ENCODE data around the gene MYBPC2.

The MYBPC2 gene

GRCh38 chr19:50495020-50495531 is 62.4 kb downstream of the MYBPC2 start:
- H3K9ac ChIP-seq (ENCODE audit: low read length in 5 of 5), result no peak overlapping the region
- H3K4me1 ChIP-seq (ENCODE audit: control insufficient read depth in 5 of 5, insufficient read depth in 5 of 5, low read length in 5 of 5), result peaks cover 0 to 11% (median 0%) of the 10 kb centered on the region in 5 donors
- H3K27me3 ChIP-seq (ENCODE audit: control insufficient read depth in 5 of 5, insufficient read depth in 4 of 5, low read length in 5 of 5), result peaks cover 7 to 41% (median 18%) of the 10 kb centered on the region in 5 donors
- no peaks in the 10 kb centered on the region for H3K36me3 ChIP-seq (ENCODE audit: control insufficient read depth in 5 of 5, insufficient read depth in 5 of 5, low read length in 5 of 5)
- no peak overlapping the region for H3K27ac ChIP-seq (ENCODE audit: low read depth, low read length)
- H3K9me3 ChIP-seq (ENCODE audit: control insufficient read depth in 5 of 5, low read length in 5 of 5), result peaks cover 0 to 3% (median 0%) of the 10 kb centered on the region in 5 donors
- H3K4me3 ChIP-seq (ENCODE audit: low read depth in 1 of 5, low read length in 5 of 5), result no peak overlapping the region

- no peaks in the 10 kb centered on the region for H3K36me3 ChIP-seq (ENCODE audit: control insufficient read depth in 5 of 5, insufficient read depth in 5 of 5, low read length in 5 of 5)
- H3K4me1 ChIP-seq (ENCODE audit: control insufficient read depth in 5 of 5, insufficient read depth in 5 of 5, low read length in 5 of 5), result peaks cover 0 to 9% (median 0%) of the 10 kb centered on the region in 5 donors
- H3K9ac ChIP-seq (ENCODE audit: low read length in 5 of 5), result no peak overlapping the region
- H3K27me3 ChIP-seq (ENCODE audit: control insufficient read depth in 5 of 5, insufficient read depth in 4 of 5, low read length in 5 of 5), result peaks cover 5 to 33% (median 10%) of the 10 kb centered on the region in 5 donors
- no peaks in the 10 kb centered on the region for H3K9me3 ChIP-seq (ENCODE audit: control insufficient read depth in 5 of 5, low read length in 5 of 5)
- no peak overlapping the region for H3K27ac ChIP-seq (ENCODE audit: low read depth, low read length)
- no peak overlapping the region for H3K4me3 ChIP-seq (ENCODE audit: low read depth in 1 of 5, low read length in 5 of 5)
Observed at GRCh38 chr19:50496189-50497021, 63.7 kb downstream of the MYBPC2 start.

- Histone ChIP-seq H3K4me1 (ENCODE audit: control insufficient read depth in 5 of 5, insufficient read depth in 5 of 5, low read length in 5 of 5) (peaks cover 0 to 5% (median 0%) of the 10 kb centered on the region in 5 donors), H3K27ac (ENCODE audit: low read depth, low read length) (no peak overlapping the region), H3K9ac (ENCODE audit: low read length in 5 of 5) (no peak overlapping the region), H3K4me3 (ENCODE audit: low read depth in 1 of 5, low read length in 5 of 5) (no peak overlapping the region), H3K36me3 (ENCODE audit: control insufficient read depth in 5 of 5, insufficient read depth in 5 of 5, low read length in 5 of 5) (no peaks in the 10 kb centered on the region), H3K27me3 (ENCODE audit: control insufficient read depth in 5 of 5, insufficient read depth in 4 of 5, low read length in 5 of 5) (peaks cover 0 to 27% (median 7%) of the 10 kb centered on the region in 5 donors), H3K9me3 (ENCODE audit: control insufficient read depth in 5 of 5, low read length in 5 of 5) (no peaks in the 10 kb centered on the region)
Observed at GRCh38 chr19:50497022-50497405, 64.3 kb downstream of the MYBPC2 start.

- Histone ChIP-seq H3K4me1 (ENCODE audit: control insufficient read depth in 5 of 5, insufficient read depth in 5 of 5, low read length in 5 of 5) (no peaks in the 10 kb centered on the region), H3K9ac (ENCODE audit: low read length in 5 of 5) (no peak overlapping the region), H3K9me3 (ENCODE audit: control insufficient read depth in 5 of 5, low read length in 5 of 5) (no peaks in the 10 kb centered on the region), H3K36me3 (ENCODE audit: control insufficient read depth in 5 of 5, insufficient read depth in 5 of 5, low read length in 5 of 5) (no peaks in the 10 kb centered on the region), H3K27ac (ENCODE audit: low read depth, low read length) (no peak overlapping the region), H3K4me3 (ENCODE audit: low read depth in 1 of 5, low read length in 5 of 5) (no peak overlapping the region), H3K27me3 (ENCODE audit: control insufficient read depth in 5 of 5, insufficient read depth in 4 of 5, low read length in 5 of 5) (peaks cover 0 to 20% (median 4%) of the 10 kb centered on the region in 5 donors)
Observed at GRCh38 chr19:50498219-50499056, 65.7 kb downstream of the MYBPC2 start.

DNA sequence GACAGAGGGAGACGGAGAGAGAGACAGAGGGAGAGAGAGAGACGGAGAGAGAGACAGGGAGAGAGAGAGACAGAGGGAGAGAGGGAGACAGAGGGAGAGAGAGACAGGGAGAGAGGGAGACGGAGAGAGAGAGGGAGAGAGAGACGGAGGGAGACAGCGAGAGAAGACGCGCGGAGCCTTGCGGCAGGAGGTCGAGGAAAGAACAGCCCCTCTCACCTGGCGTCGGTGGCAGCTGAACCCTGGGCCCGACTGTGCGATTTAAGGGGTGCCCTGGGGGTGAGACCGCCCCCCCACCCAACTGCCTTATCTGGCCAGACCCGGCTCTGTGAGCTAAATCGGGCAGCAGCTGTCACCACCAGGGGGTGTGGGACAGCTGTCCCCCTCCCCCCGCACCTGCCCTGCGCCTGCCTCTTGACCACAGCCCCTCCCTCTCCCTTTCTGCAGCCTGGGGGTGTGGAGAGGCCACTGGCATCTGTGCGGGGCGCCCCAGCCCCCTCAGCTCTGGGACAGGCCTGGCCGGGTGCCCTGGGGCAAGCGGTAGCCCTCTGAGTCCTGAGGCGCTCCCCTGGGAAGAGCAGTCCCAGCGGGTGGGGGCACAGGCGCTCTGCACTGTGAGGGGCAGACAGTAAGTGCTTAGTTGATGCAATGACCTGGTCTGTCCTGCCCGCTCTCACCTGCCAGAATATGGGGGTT is 67.5 kb downstream of the MYBPC2 start:
- Histone ChIP-seq H3K4me3 (ENCODE audit: low read depth in 1 of 5, low read length in 5 of 5) (no peak overlapping the region), H3K9me3 (ENCODE audit: control insufficient read depth in 5 of 5, low read length in 5 of 5) (no peaks in the 10 kb centered on the region), H3K27ac (ENCODE audit: low read depth, low read length) (no peak overlapping the region), H3K27me3 (ENCODE audit: control insufficient read depth in 5 of 5, insufficient read depth in 4 of 5, low read length in 5 of 5) (peaks cover 0 to 15% (median 0%) of the 10 kb centered on the region in 5 donors), H3K4me1 (ENCODE audit: control insufficient read depth in 5 of 5, insufficient read depth in 5 of 5, low read length in 5 of 5) (no peaks in the 10 kb centered on the region), H3K9ac (ENCODE audit: low read length in 5 of 5) (no peak overlapping the region), H3K36me3 (ENCODE audit: control insufficient read depth in 5 of 5, insufficient read depth in 5 of 5, low read length in 5 of 5) (peaks cover 0 to under 1% (median 0%) of the 10 kb centered on the region in 5 donors)

- H3K9ac ChIP-seq (ENCODE audit: low read length in 5 of 5), result no peak overlapping the region
Observed at GRCh38 chr19:50500753-50501151, 68.1 kb downstream of the MYBPC2 start.

DNA sequence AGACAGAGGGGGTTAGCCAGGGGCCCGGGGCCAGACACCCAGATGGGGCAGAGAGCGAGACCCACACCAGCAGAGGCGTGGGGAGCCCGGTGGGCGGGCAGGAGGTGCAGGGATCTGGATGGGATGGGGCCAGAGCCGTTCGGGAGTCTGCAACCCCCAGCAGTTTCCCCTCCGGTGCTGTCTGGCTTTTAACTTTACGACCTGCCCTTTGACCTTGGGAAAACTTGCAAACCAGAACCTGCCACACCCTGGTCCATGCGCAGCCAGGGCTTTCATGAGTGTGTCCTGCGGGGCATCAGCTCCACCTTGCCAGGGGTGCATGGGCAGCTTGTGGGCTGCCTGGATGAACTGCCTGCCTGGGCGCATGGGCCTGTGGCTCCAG is 68.5 kb downstream of the MYBPC2 start:
- peaks cover 0 to 9% (median 0%) of the 10 kb centered on the region in 5 donors for H3K36me3 ChIP-seq (ENCODE audit: control insufficient read depth in 5 of 5, insufficient read depth in 5 of 5, low read length in 5 of 5)
- H3K4me1 ChIP-seq (ENCODE audit: control insufficient read depth in 5 of 5, insufficient read depth in 5 of 5, low read length in 5 of 5), result no peaks in the 10 kb centered on the region
- H3K27ac ChIP-seq (ENCODE audit: low read depth, low read length), result no peak overlapping the region
- peaks cover 0 to 11% (median 0%) of the 10 kb centered on the region in 5 donors for H3K27me3 ChIP-seq (ENCODE audit: control insufficient read depth in 5 of 5, insufficient read depth in 4 of 5, low read length in 5 of 5)
- H3K4me3 ChIP-seq (ENCODE audit: low read depth in 1 of 5, low read length in 5 of 5), result no peak overlapping the region
- H3K9ac ChIP-seq (ENCODE audit: low read length in 5 of 5), result no peak overlapping the region
- no peaks in the 10 kb centered on the region for H3K9me3 ChIP-seq (ENCODE audit: control insufficient read depth in 5 of 5, low read length in 5 of 5)

More at GRCh38 chr19:50500753-50501151, 68.1 kb downstream of the MYBPC2 start:
- Histone ChIP-seq H3K9me3 (ENCODE audit: control insufficient read depth in 5 of 5, low read length in 5 of 5) (no peaks in the 10 kb centered on the region), H3K4me1 (ENCODE audit: control insufficient read depth in 5 of 5, insufficient read depth in 5 of 5, low read length in 5 of 5) (no peaks in the 10 kb centered on the region), H3K27ac (ENCODE audit: low read depth, low read length) (no peak overlapping the region), H3K4me3 (ENCODE audit: low read depth in 1 of 5, low read length in 5 of 5) (no peak overlapping the region), H3K27me3 (ENCODE audit: control insufficient read depth in 5 of 5, insufficient read depth in 4 of 5, low read length in 5 of 5) (peaks cover 0 to 14% (median 0%) of the 10 kb centered on the region in 5 donors), H3K36me3 (ENCODE audit: control insufficient read depth in 5 of 5, insufficient read depth in 5 of 5, low read length in 5 of 5) (peaks cover 0 to 5% (median 0%) of the 10 kb centered on the region in 5 donors)

- Histone ChIP-seq H3K9me3 (ENCODE audit: control insufficient read depth in 5 of 5, low read length in 5 of 5) (no peaks in the 10 kb centered on the region), H3K9ac (ENCODE audit: low read length in 5 of 5) (no peak overlapping the region), H3K27ac (ENCODE audit: low read depth, low read length) (no peak overlapping the region), H3K36me3 (ENCODE audit: control insufficient read depth in 5 of 5, insufficient read depth in 5 of 5, low read length in 5 of 5) (peaks cover 0 to 12% (median 0%) of the 10 kb centered on the region in 5 donors), H3K4me1 (ENCODE audit: control insufficient read depth in 5 of 5, insufficient read depth in 5 of 5, low read length in 5 of 5) (no peaks in the 10 kb centered on the region), H3K27me3 (ENCODE audit: control insufficient read depth in 5 of 5, insufficient read depth in 4 of 5, low read length in 5 of 5) (peaks cover 0 to 6% (median 0%) of the 10 kb centered on the region in 5 donors), H3K4me3 (ENCODE audit: low read depth in 1 of 5, low read length in 5 of 5) (no peak overlapping the region)
Observed at GRCh38 chr19:50501568-50502475, 69.1 kb downstream of the MYBPC2 start.

Measured in subcutaneous abdominal adipose tissue (tissue), 5 donors.